DND-41 (cell line): Measurements from ENCODE around the gene MLNR.

Source experiments
- CTCF ChIP-seq: IDR thresholded peaks from 2 replicates; pipeline ENCODE4 v1.5.1; 2012; ENCODE audit warnings: borderline replicate concordance, low read length, moderate library complexity, mild to moderate bottlenecking; ENCODE audit not compliant: poor library complexity, severe bottlenecking; ENCODE audit errors: extremely low read depth
- EZH2 ChIP-seq: IDR thresholded peaks from 3 replicates; pipeline ENCODE4 v1.6.1; 2012; ENCODE audit warnings: borderline replicate concordance, low read depth, mild to moderate bottlenecking, moderate library complexity, low read length, inconsistent platforms; ENCODE audit not compliant: severe bottlenecking

DNA sequence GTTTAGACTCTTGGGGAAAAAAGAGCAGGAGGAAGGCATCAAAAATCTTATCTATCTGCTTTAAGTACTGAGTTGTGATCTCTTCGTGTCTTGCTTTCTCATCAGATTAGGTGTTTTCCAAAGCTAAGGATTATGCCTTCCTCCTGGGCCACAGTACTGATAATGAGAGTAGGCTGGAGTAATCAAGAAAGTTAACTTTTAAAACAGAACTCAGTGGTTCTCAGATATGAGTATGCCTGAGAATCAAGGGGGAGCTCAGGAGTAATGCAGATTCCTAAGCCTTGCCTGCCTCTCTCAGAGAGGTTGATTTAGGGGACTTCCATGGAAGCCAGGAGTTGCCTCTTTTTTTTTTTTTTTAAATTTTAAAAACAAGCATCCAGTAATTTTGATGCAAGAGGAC lies 51.1 kb downstream of the MLNR start:
- TF ChIP-seq CTCF (no peak), EZH2 (no peak)
